ENCODE results near the gene DOCK8.

DNA sequence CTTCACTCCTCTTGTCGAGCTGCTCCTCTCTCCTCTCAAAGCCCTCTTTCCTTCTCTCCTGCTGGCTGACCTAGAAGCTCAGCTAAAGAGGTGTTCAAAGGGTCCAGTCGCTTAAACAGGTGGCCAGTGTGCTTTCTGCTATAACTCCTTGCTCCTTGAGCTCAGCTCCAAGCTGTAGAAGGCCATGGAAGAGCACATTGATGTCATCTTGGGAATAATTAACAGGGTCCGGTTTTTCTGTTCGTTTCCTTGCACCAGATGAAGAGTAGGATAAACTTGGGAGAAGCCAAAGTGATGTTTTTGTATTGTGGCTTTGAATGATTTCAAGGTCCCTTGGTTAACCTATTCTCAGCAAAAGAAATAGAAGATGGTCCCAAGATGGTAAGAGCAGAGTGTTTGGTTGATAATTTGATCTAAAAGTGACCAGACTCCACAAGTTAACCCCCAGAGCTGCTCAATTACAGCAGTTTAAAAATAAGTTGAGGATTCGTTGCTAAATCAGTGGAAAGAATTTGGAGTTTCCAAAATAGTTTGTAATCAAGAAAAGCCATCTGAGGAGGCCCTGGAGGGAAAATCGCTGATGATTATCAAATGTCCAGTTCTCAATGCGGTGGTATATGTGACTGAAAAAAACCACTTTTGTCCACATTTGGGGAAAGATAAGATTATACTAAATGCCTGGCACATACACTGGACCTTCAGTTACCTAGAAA is 148.1 kb downstream of the DOCK8 start:
- no peak for TF ChIP-seq ZNF274 (CRISPR knock-in tag; IDR thresholded peaks at IDR 0.05)
- TF ChIP-seq CHD2 (IDR thresholded peaks at IDR 0.05; ENCODE audit: low read depth, low read length) = no peak
